ENCODE results near the gene GPR82.
A peak's percentile ranks its signal among the peaks of the same experiment; 100 is the strongest.

The GPR82 gene

DNA sequence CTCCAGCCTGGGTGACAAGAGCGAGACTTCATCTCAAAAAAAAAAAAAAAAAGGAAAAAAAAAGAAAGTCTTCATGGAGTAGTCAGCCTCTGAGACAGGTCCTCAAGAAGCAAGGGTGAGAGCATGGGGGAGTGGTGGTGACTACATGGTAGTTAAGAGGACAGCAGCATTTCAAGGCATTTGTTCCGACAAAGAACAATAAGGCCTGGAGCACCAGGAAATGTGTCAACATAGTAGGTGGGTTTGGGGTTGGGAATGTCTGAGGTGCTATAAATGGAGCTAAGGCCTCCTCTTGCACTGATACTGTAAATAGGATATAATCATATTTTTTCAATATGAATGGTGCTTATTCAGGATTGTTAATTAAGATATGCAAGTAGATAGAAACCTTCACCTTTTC lies 34.4 kb downstream of the GPR82 start:
- no peak overlapping the region for H3K4me3 ChIP-seq (replicated peaks; ENCODE audit: low read depth, low read length)
- TF ChIP-seq, protein P1, sequence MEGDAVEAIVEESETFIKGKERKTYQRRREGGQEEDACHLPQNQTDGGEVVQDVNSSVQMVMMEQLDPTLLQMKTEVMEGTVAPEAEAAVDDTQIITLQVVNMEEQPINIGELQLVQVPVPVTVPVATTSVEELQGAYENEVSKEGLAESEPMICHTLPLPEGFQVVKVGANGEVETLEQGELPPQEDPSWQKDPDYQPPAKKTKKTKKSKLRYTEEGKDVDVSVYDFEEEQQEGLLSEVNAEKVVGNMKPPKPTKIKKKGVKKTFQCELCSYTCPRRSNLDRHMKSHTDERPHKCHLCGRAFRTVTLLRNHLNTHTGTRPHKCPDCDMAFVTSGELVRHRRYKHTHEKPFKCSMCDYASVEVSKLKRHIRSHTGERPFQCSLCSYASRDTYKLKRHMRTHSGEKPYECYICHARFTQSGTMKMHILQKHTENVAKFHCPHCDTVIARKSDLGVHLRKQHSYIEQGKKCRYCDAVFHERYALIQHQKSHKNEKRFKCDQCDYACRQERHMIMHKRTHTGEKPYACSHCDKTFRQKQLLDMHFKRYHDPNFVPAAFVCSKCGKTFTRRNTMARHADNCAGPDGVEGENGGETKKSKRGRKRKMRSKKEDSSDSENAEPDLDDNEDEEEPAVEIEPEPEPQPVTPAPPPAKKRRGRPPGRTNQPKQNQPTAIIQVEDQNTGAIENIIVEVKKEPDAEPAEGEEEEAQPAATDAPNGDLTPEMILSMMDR (IDR thresholded peaks at IDR 0.05; ENCODE audit: low read depth, low read length, missing control alignments) = no peak
- no peak for DNase-seq (ENCODE audit: extremely low read depth, low read depth)

DNA sequence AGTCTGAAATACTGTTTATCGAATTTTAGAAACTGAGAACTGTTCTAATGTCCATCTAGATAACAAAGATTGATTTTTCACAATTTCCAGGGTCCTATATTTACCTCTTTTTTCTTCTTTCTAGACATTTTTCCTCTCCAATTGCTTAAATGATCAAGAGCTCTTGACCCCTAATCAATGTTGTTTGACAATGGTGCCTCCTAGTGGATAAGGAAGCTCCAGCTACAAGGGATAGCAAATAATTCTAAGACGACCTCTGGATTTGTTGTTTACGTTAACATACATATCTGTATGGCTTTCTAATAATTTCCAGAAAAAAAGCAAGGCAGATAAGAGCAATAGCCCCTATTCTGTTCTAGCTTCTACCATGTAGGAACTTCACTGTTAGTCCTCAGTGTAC lies 35.8 kb downstream of the GPR82 start:
- TF ChIP-seq, protein P1 (IDR thresholded peaks at IDR 0.05; ENCODE audit: low read depth, low read length, missing control alignments) = peak; percentile 22
- DNase-seq (ENCODE audit: extremely low read depth, low read depth) = no peak
- no peak overlapping the region for H3K4me3 ChIP-seq (replicated peaks; ENCODE audit: low read depth, low read length)

DNA sequence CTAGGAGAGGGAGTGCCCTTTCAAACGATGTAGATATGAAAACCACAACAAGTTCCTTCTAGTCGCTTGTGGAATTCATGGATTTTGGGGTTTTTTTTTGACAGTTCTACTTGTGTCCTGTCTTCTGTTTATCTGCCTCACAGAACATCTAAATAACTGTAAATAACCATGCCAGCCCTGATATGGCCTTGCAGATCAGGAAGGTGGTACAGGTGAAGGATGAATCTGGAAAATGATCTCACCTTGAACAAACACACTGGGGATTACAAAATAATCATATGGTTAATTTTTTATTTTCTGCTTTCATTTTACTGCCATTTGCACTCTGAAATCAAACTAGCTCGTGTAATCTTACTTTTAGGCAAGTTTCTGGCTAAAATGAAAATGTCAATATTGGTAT lies 37.2 kb downstream of the GPR82 start:
- no peak overlapping the region for H3K4me3 ChIP-seq (replicated peaks; ENCODE audit: low read depth, low read length)
- DNase-seq (ENCODE audit: extremely low read depth, low read depth) = no peak
- TF ChIP-seq, protein P1 (IDR thresholded peaks at IDR 0.05; ENCODE audit: low read depth, low read length, missing control alignments) = no peak

DNA sequence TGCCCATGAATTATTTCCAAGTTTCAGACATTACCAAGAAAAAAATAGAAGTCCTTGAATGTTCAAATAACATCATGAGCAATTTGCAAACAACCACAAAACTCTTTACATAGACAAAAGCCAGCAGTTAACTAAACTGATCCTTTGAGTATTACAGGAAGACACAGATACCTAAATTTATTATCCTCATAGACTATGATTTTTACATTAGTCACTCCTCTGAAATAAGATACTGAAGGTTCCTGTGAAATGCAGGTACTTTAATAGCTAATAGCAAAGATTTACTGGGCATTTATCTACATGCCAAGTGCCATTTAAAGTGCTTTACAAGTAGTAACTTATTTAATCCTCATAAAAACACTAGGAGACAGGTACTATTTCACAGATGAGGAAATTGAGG lies 37.7 kb downstream of the GPR82 start:
- TF ChIP-seq, protein P1 (IDR thresholded peaks at IDR 0.05; ENCODE audit: low read depth, low read length, missing control alignments) = no peak
- no peak overlapping the region for H3K4me3 ChIP-seq (replicated peaks; ENCODE audit: low read depth, low read length)
- no peak for DNase-seq (ENCODE audit: extremely low read depth, low read depth)

DNA sequence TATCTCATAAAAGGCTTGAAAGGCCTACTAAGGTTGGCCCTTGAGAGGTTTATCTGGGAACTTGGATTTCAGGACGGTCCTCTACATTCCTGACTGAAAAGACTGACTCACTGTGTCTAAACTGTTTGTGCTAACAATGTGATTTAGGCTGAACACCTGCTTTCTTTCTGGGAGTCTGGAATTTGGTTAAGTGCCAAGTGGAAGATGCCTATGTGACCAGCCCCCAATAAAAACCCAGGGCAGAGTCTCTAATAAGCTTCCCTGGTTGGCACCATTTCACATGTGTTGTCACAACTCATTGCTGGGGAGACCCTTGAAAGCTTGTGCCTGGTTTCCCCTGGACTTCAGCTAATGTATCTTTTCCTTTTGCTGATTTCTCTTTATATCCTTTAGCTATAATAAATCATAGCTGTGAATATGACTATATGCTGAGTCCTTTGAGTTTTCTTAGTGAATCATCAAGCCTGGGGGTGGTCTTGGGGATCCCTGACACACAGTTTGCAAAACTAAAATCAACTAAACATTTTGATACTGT lies 55.1 kb downstream of the GPR82 start:
- DNase-seq (ENCODE audit: extremely low read depth, low read depth) = peak; percentile 17
- TF ChIP-seq, protein P1 (IDR thresholded peaks at IDR 0.05; ENCODE audit: low read depth, low read length, missing control alignments) = no peak
- H3K4me3 ChIP-seq (replicated peaks; ENCODE audit: low read depth, low read length) = no peak overlapping the region

Measured in HFF-Myc (cell line).